Fibroblast of lung (primary cell): ENCODE measurements around the gene AIFM3. TPM values are rescaled to one million over a fixed set of nuclear protein-coding genes. Genes with fewer than 3 reads are reported as not detected.

Experiments used
- polyA plus RNA-seq, 2 donors: library from polyadenylated mRNA; depleted of rRNA in 1 of 2; stranded (reverse) in 1 of 2; unstranded in 1 of 2; fragments of >200 nt; gene quantifications; 2 replicates each; pipeline ENCODE4 v1.2.1, GENCODE V29; 2011 to 2012; ENCODE audit warnings: missing spikeins in 1 of 2
- total RNA-seq: library from RNA; depleted of rRNA; stranded (reverse); fragments of >200 nt; gene quantifications from 2 replicates; pipeline ENCODE4 v1.2.1, GENCODE V29; 2014

The AIFM3 gene
- total and polyA plus RNA-seq, 2 donors (not counting 1 experiment from before 2014, with no cell fraction given): 0.15 to 2.0 TPM

Other genes starting within 250 kb of the AIFM3 start
- not detected in 2 replicates for gene SERPIND1, start 193.1 kb upstream of the AIFM3 start, total RNA-seq
- 0.03 TPM in 2 replicates for gene SERPIND1, start 193.1 kb upstream of the AIFM3 start, polyA plus RNA-seq
- 32.9 and 40.6 TPM in 2 replicates for gene PI4KA, start 108.4 kb upstream of the AIFM3 start, total RNA-seq
- 26.4 and 34.5 TPM in 2 replicates for gene PI4KA, start 108.4 kb upstream of the AIFM3 start, polyA plus RNA-seq
- 9.2 and 10.6 TPM in 2 replicates for gene SNAP29, start 108.2 kb upstream of the AIFM3 start, total RNA-seq
- 36.1 and 37.0 TPM in 2 replicates for gene SNAP29, start 108.2 kb upstream of the AIFM3 start, polyA plus RNA-seq
- 39.8 and 45.1 TPM in 2 replicates for gene CRKL, start 49.8 kb upstream of the AIFM3 start, total RNA-seq
- 23.8 and 26.0 TPM in 2 replicates for gene CRKL, start 49.8 kb upstream of the AIFM3 start, polyA plus RNA-seq
- 51.9 and 75.8 TPM in 2 replicates for gene LZTR1, start 15.0 kb downstream of the AIFM3 start, total RNA-seq
- gene LZTR1, start 15.0 kb downstream of the AIFM3 start, polyA plus RNA-seq: 25.1 and 27.4 TPM in 2 replicates
- gene THAP7, start 34.9 kb downstream of the AIFM3 start, total RNA-seq: 25.9 and 26.3 TPM in 2 replicates
- gene THAP7, start 34.9 kb downstream of the AIFM3 start, polyA plus RNA-seq: 15.7 and 15.8 TPM in 2 replicates
- gene P2RX6, start 47.9 kb downstream of the AIFM3 start, total RNA-seq: 4.6 and 17.8 TPM in 2 replicates
- 0.84 and 3.6 TPM in 2 replicates for gene P2RX6, start 47.9 kb downstream of the AIFM3 start, polyA plus RNA-seq
- gene SLC7A4, start 65.3 kb downstream of the AIFM3 start, total RNA-seq: 0.26 and 0.83 TPM in 2 replicates
- 0.08 and 0.92 TPM in 2 replicates for gene SLC7A4, start 65.3 kb downstream of the AIFM3 start, polyA plus RNA-seq
- under 0.01 TPM in 1 of 2 replicates, not detected in the other for gene LRRC74B, start 78.7 kb downstream of the AIFM3 start, total RNA-seq
- not detected in 2 replicates for gene LRRC74B, start 78.7 kb downstream of the AIFM3 start, polyA plus RNA-seq